ENCODE results near the gene TBCD. TPM values are rescaled to one million over a fixed set of nuclear protein-coding genes. Genes with fewer than 3 reads are reported as not detected.

The TBCD gene
- total RNA-seq, 1 experiment from 2014 or later, result 181 TPM

DNA sequence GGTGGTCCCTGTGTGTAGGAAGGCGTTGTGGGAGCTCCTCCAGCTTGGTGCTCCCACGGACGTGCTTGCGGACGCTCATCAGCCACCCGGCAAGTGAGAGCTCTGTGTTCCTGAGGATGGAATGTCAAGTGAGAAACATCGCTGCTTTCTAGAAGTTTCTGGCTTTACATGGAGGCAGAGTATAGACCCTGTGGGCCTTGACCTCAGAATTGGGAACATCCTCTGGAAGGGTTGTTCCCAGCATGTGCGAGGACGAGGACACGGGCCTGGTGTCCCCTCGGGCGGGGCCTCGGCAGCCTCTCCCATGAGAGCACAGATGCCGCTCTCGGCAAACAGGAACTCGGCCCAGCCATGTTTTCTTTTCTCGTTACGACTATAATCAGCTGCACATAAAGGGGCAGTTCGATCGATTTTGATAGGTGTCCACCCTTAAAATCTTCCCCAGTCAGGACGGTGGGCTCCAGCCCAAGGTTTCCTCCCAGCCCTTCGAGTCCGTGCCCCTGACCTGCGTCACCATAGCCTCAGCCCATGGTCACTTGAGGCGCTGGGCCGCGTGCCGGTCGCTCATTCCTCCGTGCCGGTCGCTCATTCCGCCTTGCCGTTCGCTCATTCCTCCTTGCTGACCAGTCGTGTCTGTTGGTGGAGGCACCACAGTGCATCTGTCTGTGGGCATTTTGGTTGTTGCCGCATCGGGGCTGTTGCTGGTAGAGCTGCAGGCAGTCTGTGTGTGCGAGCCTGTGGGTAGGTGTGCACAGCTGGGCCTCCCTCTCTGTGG lies 179.2 kb downstream of the TBCD start:
- DNase-seq, result no peak
- H3K4me1 ChIP-seq, result no peaks in the 10 kb centered on the region
- no peak overlapping the region for H3K27ac ChIP-seq
- no peak overlapping the region for H3K4me3 ChIP-seq
- H3K27me3 ChIP-seq, result no peaks in the 10 kb centered on the region
- H3K9me3 ChIP-seq (replicated peaks), result no peaks in the 10 kb centered on the region
- peaks cover 95% of the 10 kb centered on the region for H3K36me3 ChIP-seq

DNA sequence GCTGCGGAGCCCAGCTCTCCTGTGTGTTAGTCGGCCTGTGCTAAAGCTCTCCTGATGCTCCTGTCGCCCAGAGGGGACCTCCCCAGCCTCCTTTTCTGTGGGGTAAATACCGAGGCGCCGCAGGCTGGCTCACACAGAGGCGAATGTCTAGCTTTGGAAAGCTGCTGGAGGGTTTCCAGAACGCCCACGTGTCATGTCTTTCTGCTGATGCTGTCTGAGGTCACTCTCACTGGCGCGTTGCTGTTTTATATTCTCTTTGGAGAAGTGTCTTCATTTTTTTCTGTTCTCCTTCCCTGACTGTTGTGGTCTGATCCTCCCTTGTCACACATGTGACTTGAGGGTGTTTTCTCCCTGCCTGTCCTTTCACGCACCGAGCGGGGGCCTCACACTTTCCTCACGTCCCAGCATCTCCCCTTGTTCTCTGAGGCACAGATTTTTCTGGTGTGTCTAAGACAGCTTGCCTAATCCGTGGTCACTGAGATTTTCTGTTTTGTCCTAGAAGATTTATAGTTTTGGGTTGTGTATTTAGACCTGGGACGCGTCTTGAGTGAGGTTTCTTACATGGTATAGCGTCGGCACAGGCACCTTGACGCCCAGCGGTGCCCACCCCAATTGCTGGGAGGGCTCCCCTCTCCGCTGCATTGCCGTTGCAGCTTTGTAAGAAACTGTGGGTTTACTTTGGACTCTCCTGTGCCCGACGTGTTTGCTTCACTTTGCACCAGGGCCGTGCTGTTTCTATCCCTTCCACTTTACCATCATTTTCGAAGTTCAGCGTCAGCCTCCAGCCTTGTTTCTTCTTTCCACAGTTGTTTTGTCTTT lies 180.0 kb downstream of the TBCD start:
- no peak overlapping the region for H3K4me3 ChIP-seq

DNA sequence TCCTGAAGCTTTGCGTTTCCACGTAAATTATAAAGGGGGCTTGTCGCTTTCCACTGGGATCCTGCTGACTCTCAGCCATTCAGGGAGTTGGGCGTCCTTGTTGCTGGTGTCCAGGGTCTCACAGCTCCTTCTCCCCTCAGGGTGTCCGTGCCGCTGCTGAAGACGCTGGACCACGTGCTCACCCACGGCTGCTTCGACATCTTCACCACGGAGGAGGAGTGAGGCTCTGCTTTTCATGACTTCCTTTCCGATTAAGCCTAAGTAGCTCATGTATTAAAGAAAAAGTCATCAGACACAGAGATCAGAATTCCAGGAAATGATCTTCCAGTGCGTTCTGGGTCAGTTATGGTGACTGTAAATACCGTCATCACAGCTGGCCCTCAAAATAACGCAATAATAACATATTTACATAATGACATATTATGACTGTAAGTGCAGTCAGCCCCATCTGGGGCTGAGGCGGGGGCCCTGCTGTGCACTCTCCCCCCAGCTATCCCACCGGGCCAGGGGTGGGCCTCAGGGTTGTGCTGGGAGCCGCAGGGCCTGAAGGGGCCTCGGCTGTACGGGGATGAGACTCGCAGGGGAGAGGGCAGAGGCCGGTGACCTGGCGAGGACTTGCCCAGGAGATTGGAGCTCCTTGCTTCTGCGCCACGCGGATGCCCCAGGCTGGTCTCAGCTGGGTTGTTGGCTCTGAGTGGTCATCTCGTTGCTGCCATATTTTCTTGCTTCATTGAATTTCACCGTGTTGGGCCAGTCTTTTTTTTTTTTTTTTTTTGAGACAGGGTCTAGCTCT lies 180.8 kb downstream of the TBCD start:
- no peaks in the 10 kb centered on the region for H3K4me1 ChIP-seq
- no peaks in the 10 kb centered on the region for H3K9me3 ChIP-seq (replicated peaks)
- H3K36me3 ChIP-seq, result peaks cover 89% of the 10 kb centered on the region
- H3K4me3 ChIP-seq, result no peak overlapping the region
- no peaks in the 10 kb centered on the region for H3K27me3 ChIP-seq
- H3K27ac ChIP-seq, result no peak overlapping the region
- no peak for DNase-seq

More for the DNA sequence above, 180.0 kb downstream of the TBCD start:
- no peak for DNase-seq
- H3K27ac ChIP-seq, result no peak overlapping the region
- H3K27me3 ChIP-seq, result no peaks in the 10 kb centered on the region
- no peaks in the 10 kb centered on the region for H3K4me1 ChIP-seq
- H3K36me3 ChIP-seq, result peaks cover 89% of the 10 kb centered on the region
- H3K9me3 ChIP-seq (replicated peaks), result no peaks in the 10 kb centered on the region

DNA sequence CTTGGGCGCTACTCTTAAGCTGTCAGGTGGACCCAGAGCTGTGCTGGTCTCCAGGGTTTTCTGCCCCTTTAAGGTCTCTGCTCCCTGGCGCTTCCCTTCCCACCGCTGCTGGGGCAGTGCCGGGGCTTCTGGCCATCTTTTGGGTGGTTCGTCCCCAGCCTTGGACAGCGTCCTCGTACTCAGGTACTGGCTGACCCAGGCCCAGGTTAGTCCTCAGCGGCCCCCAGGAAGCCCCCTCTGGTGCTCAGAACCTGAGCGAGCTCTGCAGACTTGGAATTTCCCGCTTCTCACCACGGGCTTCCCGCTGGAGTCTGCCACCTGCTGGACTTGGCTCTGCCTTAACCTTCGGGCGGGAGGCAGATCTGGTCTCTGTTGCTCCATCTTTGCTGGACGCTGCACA lies 182.0 kb downstream of the TBCD start:
- Histone ChIP-seq H3K4me1 (no peaks in the 10 kb centered on the region), H3K4me3 (no peak overlapping the region), H3K36me3 (peaks cover 91% of the 10 kb centered on the region), H3K27me3 (no peaks in the 10 kb centered on the region), H3K9me3 (replicated peaks) (no peaks in the 10 kb centered on the region), H3K27ac (no peak overlapping the region)
- DNase-seq, result no peak

DNA sequence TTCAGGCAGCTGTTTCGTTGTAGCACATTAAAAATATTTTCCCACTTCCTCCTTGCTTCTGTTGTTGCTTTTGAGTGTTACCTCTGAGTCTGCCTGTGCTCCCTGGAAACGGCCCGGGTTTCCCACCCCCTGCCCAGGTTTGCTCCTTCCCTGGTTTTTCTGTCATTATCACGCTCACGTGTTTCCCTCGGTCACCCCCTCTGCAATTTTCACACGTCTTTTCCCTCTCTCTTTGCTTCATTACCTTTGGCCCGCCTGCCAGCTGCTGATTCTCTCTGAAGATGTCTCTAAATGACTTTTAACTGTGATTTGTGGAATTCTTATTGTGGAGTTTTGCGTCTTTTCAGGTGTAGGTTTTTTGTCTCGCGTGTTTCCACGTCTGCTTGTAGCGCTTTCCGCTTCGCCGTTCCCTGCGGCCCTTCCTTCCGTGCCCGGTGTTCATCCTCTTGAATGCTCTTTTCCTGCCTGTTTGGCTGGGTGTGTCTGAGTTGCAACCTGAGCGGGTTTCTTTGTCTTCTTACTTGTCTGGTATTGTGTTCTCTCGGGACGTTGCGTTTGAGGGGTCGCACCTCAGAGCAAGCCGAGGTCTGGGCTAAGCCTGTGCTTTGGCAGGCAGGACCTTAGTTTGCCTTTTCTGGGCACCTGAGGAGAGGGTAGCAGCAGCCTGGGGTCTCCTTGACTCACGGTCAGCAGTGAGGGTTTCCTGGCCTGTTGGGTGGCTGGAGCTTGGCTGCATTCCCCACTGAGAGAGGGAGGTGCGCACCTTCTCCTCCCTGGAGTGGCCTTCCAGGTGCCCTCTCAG lies 184.3 kb downstream of the TBCD start:
- Histone ChIP-seq H3K4me3 (no peak overlapping the region), H3K36me3 (peaks cover 91% of the 10 kb centered on the region), H3K9me3 (replicated peaks) (no peaks in the 10 kb centered on the region), H3K27ac (no peak overlapping the region), H3K4me1 (no peaks in the 10 kb centered on the region), H3K27me3 (no peaks in the 10 kb centered on the region)
- no peak for DNase-seq

DNA sequence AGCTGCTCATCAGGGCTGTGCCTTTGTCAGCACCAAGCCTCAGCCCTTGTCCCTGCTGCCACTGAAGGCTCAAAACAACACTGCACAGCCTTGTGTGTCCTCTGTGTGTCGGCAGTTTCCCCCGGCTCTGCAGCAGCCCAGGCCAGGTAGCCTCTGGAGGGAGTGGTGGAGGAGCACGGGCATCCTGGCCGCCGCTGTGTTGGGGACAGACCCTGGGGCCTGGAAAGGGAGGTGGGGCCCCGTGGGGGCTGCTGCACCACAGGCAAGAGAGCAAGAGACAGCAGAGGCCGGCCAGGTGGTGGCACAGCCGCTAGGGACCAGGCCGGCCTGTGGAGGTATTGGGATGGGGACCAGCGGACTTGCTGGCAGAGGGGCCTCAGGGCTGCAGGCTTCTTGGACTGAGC lies 184.9 kb downstream of the TBCD start:
- Histone ChIP-seq H3K4me3 (no peak overlapping the region), H3K27me3 (no peaks in the 10 kb centered on the region), H3K9me3 (replicated peaks) (no peaks in the 10 kb centered on the region), H3K4me1 (no peaks in the 10 kb centered on the region), H3K36me3 (peaks cover 91% of the 10 kb centered on the region), H3K27ac (no peak overlapping the region)
- no peak for DNase-seq

DNA sequence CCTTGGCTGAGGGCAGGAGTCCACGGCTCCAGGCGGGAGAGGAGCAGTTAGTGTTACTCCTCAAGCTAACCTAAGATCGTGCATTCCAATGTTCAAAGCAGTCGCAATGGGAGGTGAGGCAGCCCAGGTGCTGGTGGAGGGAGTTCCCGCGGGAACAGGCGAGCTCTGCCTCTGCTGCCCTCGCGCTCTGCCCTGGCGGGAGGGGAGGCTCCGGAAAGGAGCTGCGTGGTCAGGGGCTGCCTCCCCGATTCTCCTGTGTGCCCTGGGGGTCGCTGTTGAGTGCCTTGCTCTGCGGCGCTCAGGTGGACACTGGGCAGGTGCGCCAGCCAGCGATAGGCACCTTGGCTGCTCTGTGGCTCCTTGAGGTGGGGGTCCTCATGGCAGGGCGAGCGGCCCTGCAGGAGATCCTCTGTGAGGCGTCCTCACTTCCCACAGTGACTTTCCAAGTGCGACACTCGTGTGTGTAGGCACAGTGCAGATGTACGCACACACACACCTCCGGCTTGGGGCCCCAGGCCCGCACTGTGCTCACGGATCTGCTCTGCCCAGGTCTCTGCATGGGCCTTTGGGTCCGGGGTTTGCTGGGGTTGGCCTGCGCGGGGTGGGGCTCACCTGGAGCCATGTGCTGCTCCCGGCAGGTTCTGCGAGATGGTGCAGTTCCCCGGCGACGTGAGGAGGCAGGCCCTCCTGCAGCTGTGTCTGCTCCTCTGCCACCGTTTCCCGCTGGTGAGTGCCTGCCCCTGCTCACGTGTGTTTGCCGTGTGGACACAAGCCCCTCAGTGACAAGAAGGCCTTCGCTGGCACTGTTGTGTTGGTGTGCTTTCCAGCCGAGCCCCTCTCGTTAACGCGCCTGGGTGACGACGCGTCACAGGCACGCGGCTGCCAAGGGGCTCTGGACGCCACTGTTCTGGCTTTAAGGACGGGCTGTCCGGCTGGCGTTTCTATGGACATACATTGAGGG lies 185.8 kb downstream of the TBCD start:
- Histone ChIP-seq H3K27me3 (no peaks in the 10 kb centered on the region), H3K4me1 (no peaks in the 10 kb centered on the region), H3K4me3 (no peak overlapping the region), H3K36me3 (peaks cover 92% of the 10 kb centered on the region), H3K9me3 (replicated peaks) (no peaks in the 10 kb centered on the region), H3K27ac (no peak overlapping the region)
- no peak for DNase-seq

DNA sequence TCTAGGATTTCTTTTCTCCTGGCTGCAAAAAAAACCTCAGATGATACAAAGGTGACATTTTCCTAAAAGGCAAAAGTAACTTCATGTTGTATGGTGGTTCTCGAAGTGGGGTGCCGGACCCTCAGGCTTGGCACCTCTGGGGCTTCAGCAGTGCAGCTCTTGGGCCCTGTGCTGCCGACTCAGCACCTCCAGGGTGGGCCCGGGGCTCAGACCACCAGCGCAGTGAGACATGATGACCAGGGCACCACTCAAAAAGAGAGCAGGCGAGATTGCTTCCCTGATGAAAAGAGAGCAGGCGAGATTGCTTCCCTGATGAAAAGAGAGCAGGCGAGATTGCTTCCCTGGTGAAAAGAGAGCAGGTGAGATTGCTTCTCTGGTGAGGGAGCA lies 186.6 kb downstream of the TBCD start:
- Histone ChIP-seq H3K4me3 (no peak overlapping the region), H3K27ac (no peak overlapping the region), H3K27me3 (no peaks in the 10 kb centered on the region), H3K4me1 (no peaks in the 10 kb centered on the region), H3K36me3 (peaks cover 94% of the 10 kb centered on the region), H3K9me3 (replicated peaks) (no peaks in the 10 kb centered on the region)
- DNase-seq, result no peak

DNA sequence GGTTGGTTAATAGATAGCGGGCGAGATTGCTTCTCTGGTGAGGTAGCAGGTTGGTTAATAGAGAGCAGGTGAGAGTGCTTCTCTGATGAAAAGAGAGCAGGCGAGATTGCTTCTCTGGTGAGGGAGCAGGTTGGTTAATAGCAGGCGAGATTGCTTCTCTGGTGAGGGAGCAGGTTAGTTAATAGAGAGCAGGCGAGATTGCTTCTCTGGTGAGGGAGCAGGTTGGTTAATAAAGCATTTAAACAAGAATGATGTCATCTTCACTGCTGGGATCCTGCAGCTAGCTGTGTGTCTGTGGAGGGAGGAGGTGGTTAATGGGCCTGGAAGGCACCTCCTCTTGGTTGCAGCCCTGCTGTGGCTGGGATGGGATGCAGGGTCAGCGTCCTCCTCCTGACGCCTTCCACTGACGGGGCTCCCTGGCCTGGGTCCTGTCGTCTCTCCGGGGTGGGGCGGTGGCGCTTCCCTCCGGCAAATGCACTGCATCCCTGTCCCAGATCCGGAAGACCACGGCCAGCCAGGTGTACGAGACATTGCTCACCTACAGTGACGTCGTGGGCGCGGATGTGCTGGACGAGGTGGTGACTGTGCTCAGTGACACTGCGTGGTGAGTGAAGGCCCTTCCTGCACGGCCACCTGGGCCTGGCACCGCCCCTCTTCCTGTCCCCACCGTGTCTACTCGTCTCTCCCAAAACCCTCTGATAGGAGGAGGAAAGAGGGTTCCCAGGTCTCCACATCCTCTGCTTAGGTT lies 187.2 kb downstream of the TBCD start:
- peaks cover 94% of the 10 kb centered on the region for H3K36me3 ChIP-seq
- H3K27ac ChIP-seq, result no peak overlapping the region

DNA sequence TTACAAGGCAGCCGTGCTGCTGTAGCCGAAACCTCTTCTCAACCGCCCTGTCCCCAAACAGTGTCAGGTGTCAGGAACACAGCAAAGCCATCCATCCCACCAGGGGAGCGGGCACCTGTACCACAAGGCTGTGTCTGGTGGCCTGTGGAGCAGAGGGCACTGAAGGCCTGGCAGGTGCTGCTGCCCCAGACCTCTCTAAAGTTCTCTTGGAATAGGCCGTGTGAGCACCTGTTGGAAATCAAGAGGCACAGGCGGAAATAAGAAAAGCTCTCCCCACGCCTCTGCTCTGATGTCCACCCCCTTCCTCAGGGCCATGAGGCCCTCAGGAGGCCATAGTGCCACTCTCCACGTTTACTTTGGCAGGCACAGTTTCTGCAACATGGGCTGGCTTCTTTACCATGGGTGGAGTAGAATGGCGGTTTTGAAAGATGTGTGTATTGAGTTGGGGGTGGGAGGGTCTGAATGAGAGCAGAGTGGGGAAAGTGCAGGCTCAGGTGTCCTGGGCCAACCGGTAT lies 187.8 kb downstream of the TBCD start:
- DNase-seq, result no peak

More for the DNA sequence above, 187.2 kb downstream of the TBCD start:
- no peak for DNase-seq
- Histone ChIP-seq H3K4me1 (no peaks in the 10 kb centered on the region), H3K9me3 (replicated peaks) (peaks cover 2% of the 10 kb centered on the region; the same call in 1 of the 2 replicates), H3K4me3 (no peak overlapping the region), H3K27me3 (no peaks in the 10 kb centered on the region)

DNA sequence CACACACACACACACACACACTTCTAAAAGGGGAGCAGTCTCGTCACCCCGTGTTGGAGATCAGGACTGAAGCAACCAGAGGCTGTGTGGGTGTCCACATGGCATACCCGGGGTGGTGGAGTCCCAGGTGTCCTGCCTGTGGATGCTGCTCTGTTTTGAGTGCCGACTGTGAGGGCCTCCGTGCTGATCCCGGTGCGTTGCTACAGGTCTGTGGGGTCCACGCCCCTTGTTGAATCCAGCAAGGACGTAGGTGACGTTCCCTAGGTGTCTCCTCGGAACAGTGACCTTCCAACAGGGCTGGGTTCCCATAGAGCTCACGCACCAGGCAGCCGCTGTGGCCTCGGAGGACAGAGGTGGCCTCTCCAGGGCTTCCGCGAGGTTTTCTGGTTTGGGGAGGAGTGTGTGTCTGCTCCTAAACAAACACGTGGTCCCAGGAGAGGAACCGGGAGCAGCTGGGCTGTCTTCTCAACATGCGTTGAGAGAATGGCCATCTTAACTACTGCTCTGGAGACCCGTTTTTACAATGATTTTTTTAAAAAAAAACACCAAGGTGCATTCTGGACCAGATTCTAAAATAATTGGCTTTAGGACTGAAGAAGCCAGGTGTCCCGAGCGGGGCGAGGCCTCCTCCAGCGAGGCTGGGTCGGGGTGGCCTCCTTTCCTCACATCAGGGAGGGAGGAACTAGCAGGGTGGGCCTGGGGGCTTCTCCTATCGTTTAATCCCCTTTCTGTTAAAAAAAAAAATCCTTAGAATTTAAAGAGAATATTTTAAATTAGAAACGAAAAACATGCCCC lies 188.6 kb downstream of the TBCD start:
- Histone ChIP-seq H3K27me3 (no peaks in the 10 kb centered on the region), H3K36me3 (peaks cover 93% of the 10 kb centered on the region), H3K9me3 (replicated peaks) (peaks cover 15% of the 10 kb centered on the region), H3K4me3 (no peak overlapping the region), H3K27ac (no peak overlapping the region), H3K4me1 (no peaks in the 10 kb centered on the region)
- DNase-seq, result no peak

More for the DNA sequence above, 187.8 kb downstream of the TBCD start:
- H3K27me3 ChIP-seq, result no peaks in the 10 kb centered on the region
- H3K27ac ChIP-seq, result no peak overlapping the region
- peaks cover 9% of the 10 kb centered on the region for H3K9me3 ChIP-seq (replicated peaks)
- H3K4me3 ChIP-seq, result no peak overlapping the region
- H3K4me1 ChIP-seq, result no peaks in the 10 kb centered on the region
- H3K36me3 ChIP-seq, result peaks cover 93% of the 10 kb centered on the region

Data from SJCRH30 (cell line).